Measurements from ENCODE around the gene HOXB7.

DNA sequence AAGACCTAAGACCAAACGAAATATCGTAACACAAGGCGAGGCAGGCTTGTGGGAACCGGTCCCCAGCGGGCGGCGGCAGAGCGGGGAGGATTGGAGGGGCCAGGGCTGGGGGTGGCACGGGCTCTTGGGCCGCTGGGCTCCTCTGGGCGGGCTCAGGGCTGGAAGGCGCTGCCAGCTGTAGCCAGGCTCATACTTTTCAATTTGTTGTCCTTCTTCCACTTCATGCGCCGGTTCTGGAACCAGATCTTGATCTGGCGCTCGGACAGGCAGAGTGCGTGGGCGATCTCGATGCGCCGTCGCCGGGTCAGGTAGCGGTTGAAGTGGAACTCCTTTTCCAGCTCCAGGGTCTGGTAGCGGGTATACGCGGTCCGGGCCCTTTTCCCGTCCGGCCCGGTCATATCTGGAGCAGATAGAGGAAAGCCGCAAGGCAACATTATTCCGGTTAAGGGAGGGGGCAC lies 18.7 kb downstream of the HOXB7 start:
- TF ChIP-seq, protein P1, sequence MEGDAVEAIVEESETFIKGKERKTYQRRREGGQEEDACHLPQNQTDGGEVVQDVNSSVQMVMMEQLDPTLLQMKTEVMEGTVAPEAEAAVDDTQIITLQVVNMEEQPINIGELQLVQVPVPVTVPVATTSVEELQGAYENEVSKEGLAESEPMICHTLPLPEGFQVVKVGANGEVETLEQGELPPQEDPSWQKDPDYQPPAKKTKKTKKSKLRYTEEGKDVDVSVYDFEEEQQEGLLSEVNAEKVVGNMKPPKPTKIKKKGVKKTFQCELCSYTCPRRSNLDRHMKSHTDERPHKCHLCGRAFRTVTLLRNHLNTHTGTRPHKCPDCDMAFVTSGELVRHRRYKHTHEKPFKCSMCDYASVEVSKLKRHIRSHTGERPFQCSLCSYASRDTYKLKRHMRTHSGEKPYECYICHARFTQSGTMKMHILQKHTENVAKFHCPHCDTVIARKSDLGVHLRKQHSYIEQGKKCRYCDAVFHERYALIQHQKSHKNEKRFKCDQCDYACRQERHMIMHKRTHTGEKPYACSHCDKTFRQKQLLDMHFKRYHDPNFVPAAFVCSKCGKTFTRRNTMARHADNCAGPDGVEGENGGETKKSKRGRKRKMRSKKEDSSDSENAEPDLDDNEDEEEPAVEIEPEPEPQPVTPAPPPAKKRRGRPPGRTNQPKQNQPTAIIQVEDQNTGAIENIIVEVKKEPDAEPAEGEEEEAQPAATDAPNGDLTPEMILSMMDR (conservative IDR thresholded peaks at IDR 0.05; ENCODE audit: low read length): no peak
- no peak for TF ChIP-seq EZH2phosphoT487 (IDR thresholded peaks at IDR 0.05; ENCODE audit: borderline replicate concordance, low read depth, low read length)

Measured in OCI-LY7 (cell line).